ENCODE results near the gene PEX14. TPM values are rescaled to one million over a fixed set of nuclear protein-coding genes. Genes with fewer than 3 reads are reported as not detected.

Gene PEX14
- total and polyA plus RNA-seq, 10 of the 15 experiments (the other 5 are each of a cell fraction or from before 2014, with no cell fraction given): 1.4 to 23.2 (median 12.0) TPM

- Histone ChIP-seq H3K9me3 (replicated peaks; ENCODE audit: control insufficient read depth, insufficient read depth, low read length) (no peaks in the 10 kb centered on the region; the same call in 2 of the 3 replicates), H3K4me1 (ENCODE audit: control insufficient read depth, insufficient read depth, low read length) (no peaks in the 10 kb centered on the region), H4K20me1 (ENCODE audit: control insufficient read depth, insufficient read depth) (no peaks in the 10 kb centered on the region), H3K79me2 (ENCODE audit: control insufficient read depth, insufficient read depth, low read length) (no peaks in the 10 kb centered on the region), H3K4me2 (ENCODE audit: control insufficient read depth, insufficient read depth) (no peak overlapping the region), H3K27me3 (replicated peaks in 1 of 2; ENCODE audit: control insufficient read depth in 2 of 2, insufficient read depth in 2 of 2, low read length in 1 of 2) (no peaks in the 10 kb centered on the region), H3K27ac (ENCODE audit: control insufficient read depth, insufficient read depth) (no peak overlapping the region), H3K4me3 (no peak overlapping the region), H2AFZ (ENCODE audit: control insufficient read depth, low read depth, low read length) (no peak overlapping the region), H3K36me3 (ENCODE audit: control insufficient read depth in 2 of 2, insufficient read depth in 2 of 2, low read length in 1 of 2) (no peaks in the 10 kb centered on the region), H3K9ac (ENCODE audit: control insufficient read depth, insufficient read depth, low read length) (no peak overlapping the region)
- ChIA-PET RAD21 (ENCODE audit: unreplicated experiment) (no interaction called here), SMC1A (ENCODE audit: uncharacterized antibody, unreplicated experiment) (interaction anchor here (0.5 kb wide), 1 partner anchor 15 kb away, joined by 3 read pairs; no protein-coding TSS in a partner anchor), POLR2A (interaction anchor here (0.6 kb wide), 1 partner anchor 37 kb away, joined by 3 read pairs; no protein-coding TSS in a partner anchor), CTCF (no interaction called here)
- DNase-seq (ENCODE audit: low read depth, low spot score) (no peak), ATAC-seq (no peak), FAIRE-seq (no peak)
- WGBS (ENCODE audit: insufficient coverage, insufficient replicate concordance, low lambda C conversion rate, missing lambda C conversion rate): 64% methylated on average over 6 of the region's 6 CpGs
- in situ Hi-C loops (cut with MboI) (no loop called here), intact Hi-C loops (cut with micrococcal nuclease; ENCODE audit: unreplicated experiment) (no loop called here)
- BruUV-seq (replicated peaks): no TSS peak
- no peak for TF ChIP-seq MYB (IDR thresholded peaks at IDR 0.05; ENCODE audit: borderline replicate concordance, low read depth, low read length)
- no peak for TF ChIP-seq FOXM1 (IDR thresholded peaks at IDR 0.05; ENCODE audit: low read depth, low read length)
- no peak for TF ChIP-seq CEBPB (IDR thresholded peaks at IDR 0.05; ENCODE audit: borderline replicate concordance in 1 of 2, low read depth in 2 of 2, low read length in 2 of 2)
- no peak for TF ChIP-seq EED (IDR thresholded peaks at IDR 0.05; ENCODE audit: low read depth)
- TF ChIP-seq KDM1A (IDR thresholded peaks at IDR 0.05; ENCODE audit: borderline replicate concordance): no peak
- TF ChIP-seq SPI1 (IDR thresholded peaks at IDR 0.05; ENCODE audit: borderline replicate concordance, insufficient read depth, low read depth, low read length): no peak
- no peak for TF ChIP-seq CTCF (IDR thresholded peaks at IDR 0.05 in 2 of 3, conservative IDR thresholded peaks at IDR 0.05 in 1 of 3; ENCODE audit: control insufficient read depth in 2 of 3, extremely low read depth in 1 of 3, insufficient read depth in 1 of 3, low read depth in 3 of 3, low read length in 3 of 3)
- TF ChIP-seq ZNF592 (IDR thresholded peaks at IDR 0.05): no peak
- TF ChIP-seq BRCA1 (IDR thresholded peaks at IDR 0.05; ENCODE audit: low read depth, low read length): no peak
- TF ChIP-seq ZNF217 (IDR thresholded peaks at IDR 0.05): no peak
- TF ChIP-seq SMC3 (IDR thresholded peaks at IDR 0.05; ENCODE audit: borderline replicate concordance, low read length): no peak
- TF ChIP-seq CEBPZ (IDR thresholded peaks at IDR 0.05; ENCODE audit: low read depth, low read length): no peak
Measured at GRCh38 chr1:10450836-10451235, 23.9 kb upstream of the PEX14 start.
